ENCODE measurements around the gene WSB1.

WSB1 gene

DNA sequence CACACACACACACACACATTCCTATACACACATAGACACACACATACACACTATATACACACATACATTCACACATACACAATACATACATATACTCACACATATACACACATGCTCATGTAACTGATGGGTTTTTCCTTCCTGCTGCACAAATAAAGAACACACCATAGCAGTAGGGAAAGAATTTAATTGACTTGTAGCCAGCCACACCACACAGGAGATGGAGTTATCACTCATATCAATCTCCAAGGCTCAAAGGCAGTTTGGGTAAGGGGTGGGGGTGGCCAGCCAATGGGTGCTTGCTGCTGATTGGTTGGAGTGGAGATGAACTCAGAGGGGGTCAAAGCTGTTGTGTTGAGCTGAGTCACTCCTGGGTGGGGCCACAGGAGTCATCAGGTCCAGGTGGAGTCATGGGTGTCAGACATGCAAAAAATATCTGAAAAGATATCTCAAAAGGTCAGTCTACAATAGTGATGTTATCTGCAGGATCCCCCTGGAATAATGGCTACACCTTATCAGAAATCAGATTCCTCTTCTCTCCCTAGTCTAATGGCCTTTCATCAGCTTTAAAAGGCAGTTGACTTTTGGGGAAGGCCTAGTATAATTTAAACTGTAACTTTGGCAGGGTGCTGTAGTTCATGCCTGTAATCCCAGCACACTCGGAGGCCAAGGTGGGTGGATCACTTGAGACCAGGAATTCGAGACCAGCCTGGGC, 46.1 kb downstream of the WSB1 start:
- DNase-seq, result no peak

DNA sequence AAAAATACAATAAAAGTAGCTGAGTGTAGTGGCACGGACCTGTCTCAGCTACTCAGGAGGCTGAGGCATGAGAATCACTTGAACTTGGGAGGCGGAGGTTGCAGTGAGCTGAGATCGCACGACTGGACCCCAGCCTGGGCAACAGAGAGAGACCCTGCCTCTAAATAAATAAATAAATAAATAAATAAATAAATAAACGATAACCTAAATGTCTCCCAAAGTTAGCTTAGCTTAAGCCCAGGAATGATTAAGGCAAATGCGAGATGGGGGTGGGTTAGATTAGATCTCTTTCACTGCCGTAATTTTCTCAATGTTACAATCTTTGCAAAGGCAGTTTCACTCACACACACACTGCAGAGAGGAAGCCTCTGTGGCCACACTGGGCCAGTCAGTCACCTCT, 46.7 kb downstream of the WSB1 start:
- no peak for DNase-seq

DNA sequence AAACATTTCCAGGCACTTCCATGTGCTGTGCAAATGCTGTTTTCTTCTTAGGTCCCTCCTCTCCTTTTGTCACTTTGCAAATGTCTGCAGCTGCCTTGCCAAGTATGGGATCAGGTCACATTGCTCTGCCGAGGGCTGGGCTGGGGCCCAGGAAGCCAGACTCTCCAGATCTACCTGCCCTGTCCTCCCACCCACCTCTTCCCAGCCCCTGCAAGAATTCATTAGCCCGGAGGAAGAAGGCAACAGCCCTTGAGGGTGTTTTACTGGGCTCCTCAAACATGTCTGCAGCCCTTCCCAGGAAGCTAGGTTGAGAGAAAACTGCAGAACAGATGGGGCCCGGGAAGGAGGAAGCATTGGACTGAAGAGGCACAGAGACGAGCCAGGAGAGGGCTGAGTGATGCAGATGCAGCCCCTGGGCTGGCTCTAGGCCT, 47.1 kb downstream of the WSB1 start:
- no peak for DNase-seq

DNA sequence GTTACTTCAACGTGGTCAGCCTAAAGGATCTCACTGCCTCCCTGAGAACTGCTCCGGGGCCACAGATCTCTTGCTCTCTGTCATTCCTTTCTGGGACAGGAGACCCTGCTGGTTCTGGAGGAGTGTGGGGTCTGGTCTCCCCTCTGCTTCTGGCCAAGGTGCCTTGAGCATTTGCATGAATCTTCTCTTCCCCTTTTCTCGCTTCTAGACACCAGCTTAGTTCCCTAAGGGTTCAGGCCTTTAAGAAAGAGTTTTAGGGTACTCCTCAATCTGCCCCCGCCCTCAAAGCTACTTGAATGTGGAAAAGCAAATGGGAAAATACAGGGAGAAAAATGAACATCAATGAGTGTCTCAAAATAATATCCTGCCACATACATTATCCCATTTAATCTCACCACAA, 48.1 kb downstream of the WSB1 start:
- DNase-seq, result no peak

DNA sequence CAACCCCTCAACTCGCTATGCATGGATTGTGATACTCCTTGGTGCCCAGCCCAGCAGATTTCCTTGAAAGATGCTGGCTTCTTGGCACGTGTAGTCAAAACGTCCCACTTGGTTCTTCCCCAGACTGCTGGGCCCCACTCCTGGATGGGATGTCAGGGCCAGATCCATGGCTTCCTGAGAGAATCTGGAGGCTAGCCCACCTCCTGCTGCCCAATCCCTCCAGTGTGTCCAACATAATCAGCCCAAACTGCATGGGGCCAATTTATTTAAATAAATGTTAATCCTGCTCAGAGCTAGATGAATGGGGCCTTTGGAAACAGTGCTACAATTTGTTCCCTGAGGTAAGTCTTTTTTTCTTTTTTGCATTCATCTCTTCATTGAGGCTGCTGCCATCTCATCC, 49.4 kb downstream of the WSB1 start:
- DNase-seq, result no peak

DNA sequence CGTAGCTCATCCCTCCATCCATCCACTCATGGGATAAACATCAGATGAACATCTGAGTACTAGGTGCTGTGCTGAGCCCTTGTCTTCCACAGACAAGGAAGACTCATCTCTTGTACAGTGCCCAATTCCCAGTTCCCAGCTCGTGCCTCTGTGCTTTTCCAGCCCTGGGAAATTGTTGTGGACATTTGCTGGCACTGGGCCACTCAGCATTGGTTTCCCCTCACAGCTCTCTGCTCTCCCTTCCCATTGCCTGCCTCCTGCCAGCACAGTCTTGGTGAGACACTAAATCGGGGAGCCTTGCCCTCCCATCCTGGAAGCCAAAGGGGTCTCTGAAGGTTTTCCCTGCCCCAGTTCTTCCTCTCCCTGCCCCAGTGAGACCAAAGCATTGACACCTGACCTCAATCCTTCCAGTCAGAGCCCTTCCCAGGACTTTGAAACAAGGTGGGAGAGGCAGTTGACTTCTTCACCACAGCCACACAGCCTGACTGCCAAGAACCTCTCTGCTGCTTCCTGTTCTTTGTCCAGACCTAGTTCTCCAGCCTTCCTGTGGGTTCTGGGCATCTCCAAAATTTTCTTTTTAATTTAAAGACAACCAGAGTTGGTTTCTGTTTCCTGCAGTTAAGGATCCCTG, 50.2 kb downstream of the WSB1 start:
- no peak for DNase-seq

DNA sequence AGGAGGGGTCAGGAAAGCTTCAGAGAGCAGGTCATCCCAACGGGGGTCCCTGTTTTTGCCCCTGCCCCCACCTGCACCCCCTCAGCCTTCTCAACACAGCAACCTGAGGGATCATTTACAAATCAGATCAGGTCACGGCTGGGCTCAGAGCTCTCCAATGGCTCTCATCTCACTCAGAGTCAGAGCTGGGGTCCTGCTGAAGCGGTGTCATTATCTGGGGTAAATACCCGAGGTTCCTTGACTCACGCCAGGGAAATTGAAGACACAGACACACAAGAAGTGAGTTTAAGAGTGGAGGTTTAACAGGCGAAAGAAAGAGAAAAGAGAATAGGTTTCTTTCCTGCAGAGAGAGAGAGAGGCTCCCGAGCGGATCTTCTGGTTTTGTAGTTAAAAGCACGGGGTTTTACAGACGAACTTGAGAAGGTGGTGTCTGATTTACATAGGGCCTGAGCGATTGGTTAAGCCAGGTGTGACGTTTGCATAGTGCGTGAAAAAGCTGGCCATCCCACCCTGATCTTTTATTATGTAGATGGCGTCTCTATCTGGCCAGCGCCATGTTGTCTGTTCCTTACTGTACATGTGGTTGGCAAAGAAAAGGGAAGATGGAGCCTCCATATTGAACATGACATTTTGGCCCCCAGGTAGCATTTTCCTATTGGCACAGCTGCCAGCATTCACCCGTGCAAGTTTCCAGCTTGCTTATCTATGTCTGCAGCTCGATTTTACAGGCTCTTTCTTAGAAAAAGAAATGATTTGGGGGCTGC, 51.4 kb downstream of the WSB1 start:
- no peak for DNase-seq

DNA sequence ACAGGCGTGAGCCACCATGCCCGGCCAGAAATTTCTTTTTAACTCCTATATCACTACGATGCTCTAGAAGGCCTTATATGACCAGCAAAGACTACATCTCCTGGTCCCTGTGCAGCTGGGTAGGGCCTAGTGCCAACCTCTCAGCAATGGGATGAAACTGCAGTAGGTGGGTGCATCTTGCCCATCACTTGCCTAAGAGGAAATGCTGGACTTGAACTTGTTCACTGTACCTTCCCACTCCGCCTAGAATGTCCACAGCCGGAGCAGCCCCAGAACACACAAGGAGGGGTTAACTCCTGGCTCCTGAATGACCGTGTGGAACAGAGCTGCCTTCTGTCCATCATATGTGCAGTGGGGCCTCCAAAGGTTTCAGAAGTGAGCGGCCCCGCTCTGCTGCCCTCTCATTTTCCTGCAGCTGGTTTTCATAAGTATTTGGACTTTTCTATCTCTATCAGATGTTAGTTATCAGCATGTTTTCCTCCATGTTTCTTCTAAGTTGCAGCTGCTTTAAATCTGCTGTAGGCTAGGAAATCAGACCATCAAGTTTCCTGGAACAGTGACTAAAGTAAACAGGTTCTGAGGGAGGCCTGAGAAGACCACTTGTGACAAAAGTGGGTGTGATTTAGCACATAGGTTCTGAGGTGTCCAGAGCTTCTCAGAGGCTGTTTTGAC, 52.5 kb downstream of the WSB1 start:
- DNase-seq, result no peak

DNA sequence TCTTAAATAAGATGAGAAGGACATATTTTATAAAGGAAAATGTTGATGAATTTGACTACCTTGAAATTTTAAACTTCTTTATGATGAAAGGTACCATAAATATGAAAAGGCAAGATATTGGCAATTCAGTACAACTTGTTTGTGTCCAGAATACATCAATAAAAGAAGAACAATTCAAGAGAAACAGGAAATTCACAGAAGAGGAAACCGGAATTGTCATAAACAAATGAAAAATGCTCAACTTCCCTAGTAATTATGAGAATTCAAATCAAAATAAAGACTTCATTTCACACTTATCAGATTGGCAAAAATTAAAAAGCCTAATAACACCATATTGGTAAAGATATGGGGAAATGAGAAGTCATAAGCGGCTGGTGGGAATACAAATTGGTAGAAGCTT, 54.3 kb downstream of the WSB1 start:
- DNase-seq, result no peak

DNA sequence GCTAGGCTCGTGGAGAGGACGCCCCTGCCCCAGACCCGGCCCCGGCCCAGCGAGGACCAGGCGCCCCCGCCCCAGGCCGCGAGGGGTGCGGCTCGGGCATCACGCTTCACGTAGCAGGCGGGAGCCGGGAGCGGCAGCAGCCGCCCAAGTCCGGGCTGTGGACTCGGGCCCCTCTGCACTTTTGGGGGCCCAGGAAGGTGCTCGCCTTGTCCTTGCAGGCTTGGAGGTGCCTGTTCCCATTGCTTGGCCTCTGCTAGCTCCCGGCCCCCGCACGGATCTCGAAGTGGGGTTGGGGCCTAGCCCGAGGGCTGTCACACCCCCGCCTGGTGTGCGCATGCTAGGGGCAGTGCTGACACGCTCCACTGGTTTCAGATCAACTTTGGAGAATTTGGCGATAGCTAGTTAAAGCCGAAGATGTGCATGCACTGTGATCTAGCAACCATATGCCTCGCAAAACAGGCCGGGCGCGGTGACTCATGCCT, 55.7 kb downstream of the WSB1 start:
- no peak for DNase-seq

DNA sequence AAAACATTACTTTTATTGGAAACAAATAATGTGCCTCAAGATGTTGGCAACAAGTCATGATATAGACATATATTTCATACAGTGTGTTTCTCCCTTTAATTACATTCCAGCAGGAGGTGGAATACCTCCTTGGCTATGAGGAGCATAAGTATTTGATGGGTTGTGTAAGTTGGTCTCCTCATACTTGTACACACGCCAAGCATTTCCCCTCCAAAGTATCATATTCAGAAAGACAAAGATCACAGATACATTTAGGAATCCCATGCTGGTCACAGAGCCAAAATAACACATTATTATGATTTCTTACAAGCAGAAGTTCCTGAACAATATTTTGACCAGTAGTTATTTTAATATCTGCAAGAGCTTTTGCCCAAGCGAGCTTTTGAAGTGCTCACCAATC, 57.8 kb downstream of the WSB1 start:
- DNase-seq, result no peak

DNA sequence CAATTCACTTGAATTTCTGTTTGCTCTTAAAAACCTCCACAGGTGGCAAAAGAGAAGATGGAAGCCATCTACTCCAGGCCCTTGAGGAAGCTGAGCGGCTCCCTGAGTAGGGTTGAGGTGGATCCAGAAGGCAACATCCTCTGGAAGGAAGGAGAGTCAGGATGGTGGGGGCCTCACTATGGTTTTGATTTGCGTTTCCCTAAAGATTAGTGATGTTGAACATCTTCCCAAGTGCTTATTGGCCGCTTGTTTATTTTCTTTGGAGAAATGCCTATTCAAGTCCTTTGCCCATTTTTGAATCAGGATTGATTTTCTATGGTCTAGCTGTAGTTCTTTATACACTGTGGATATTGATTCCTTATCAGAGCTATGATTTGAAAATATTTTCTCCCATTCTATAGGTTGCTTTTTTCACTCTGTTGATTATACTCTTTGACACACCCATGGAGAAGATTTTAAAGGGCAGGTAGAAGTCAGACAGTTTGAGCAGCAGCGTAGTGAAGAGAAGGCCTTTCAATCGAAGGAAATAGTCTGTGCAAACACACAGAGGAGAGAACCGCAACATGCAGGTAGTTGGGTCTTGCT, 58.6 kb downstream of the WSB1 start:
- no peak for DNase-seq

DNA sequence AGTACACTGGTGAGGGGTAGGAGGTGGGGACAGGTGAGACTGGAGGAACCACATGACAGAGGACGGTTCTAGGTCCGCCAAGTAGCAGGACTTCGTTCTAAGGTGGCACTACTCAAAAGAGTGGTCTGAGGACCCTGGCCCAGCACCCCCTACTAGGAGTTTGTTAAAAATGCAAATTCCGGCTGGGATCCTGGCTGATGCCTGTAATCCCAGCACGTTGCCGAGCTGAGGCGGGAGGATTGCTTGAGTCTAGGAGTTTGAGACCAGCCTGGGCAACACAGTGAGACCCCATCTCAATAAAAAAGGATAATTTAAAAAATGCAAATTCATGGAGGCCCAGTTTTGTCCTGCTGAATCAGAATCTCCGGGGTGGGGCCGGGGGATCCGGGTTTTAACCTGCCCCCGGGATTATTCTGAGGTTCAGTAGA, 59.1 kb downstream of the WSB1 start:
- no peak for DNase-seq

DNA sequence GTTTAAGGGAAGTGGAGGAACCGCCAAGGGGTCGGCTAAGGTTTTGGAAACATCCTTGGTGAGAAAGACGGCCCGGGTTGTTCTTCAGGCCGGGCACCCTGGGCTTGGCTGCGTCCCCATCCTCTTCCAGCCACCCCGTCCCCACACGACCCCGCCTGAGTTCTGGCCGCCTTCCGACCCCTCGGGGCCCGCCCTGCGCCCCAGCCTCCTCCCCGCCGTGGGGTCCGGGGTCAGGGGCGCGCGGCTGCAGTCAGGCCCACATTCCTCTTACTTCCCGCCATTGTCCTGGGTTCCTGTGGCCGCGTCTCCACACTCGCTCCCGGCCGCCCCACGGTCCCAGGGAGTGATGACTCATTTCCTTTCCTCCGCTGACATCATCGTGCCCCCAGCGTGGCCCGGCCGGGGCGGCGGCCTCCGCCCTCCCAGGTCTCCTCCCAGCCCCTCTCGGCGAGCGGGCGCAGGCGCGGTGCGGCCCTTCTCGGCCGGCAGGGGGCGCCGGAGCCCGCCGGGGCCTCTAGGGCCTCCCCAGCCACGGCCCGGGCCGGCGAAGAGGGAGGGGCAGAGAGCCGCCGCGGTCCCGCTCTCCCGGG, 59.6 kb downstream of the WSB1 start:
- DNase-seq, result peak; percentile 72

DNA sequence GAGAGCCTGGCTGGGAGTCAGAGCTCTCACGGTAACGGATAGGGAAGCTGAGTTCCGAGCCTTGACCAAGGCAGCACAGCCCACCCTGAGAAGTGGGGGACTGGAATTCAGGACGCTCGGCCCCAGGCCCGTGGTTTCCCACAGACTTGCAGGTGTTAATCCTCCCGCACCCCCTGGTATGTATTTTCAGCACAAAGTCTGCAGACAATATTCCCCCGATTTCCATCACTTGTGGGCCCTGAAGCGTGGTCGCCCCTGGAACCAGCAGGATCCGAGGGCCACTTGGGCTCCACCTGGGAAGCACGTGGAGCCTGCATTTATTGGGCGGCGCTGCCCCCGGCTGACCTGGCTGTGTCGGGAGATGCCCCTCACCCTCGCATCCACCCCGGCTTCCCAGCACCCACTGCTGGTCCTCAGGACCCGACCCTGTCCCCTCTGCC, 60.2 kb downstream of the WSB1 start:
- no peak for DNase-seq

DNA sequence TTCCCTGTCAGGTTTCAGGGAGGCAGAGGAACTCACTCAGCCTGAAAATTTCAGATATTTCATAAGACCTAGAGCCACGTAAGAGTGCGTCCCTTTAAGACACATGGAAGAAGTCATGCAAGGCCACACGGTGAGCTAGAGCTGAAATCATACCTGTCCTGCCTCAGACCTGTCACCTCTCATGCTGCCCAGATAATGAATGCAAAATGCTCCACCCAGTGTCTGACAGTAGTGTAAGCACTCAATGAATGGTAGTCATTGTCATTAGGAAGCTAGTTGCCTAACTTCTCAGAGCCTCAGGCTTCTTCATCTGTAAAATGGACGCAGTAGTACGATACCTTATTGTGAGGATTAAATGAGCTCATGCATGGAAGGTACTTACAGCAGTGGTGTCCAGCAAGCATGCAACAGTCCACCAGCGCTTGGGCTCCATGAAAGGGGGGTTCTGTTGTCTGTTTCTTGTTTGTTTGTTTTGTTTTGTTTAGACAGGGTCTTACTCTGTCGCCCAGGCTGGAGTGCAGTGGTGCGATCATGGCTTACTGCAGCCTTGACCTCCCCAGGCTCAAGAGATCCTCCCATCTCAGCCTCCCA, 60.7 kb downstream of the WSB1 start:
- DNase-seq, result no peak

DNA sequence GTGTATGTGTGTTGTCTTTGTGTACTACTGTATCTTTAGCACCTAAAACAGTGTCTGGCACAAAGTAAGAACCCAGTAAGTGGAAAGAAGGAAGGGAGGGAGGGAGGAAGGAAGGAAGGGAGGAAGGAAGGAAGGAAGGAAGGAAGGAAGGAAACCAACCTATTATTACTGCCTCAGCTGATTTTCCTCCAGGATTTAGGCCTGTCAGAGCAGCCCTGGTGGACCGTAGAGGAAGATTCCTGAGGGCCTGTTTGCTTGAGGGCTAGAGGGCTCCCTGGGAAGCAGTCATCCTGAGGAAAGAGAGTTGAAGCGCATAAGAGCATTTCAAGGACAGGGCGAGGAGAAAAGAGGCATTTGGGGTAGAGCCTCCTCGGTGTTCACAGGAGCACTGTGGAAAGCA, 61.5 kb downstream of the WSB1 start:
- no peak for DNase-seq

DNA sequence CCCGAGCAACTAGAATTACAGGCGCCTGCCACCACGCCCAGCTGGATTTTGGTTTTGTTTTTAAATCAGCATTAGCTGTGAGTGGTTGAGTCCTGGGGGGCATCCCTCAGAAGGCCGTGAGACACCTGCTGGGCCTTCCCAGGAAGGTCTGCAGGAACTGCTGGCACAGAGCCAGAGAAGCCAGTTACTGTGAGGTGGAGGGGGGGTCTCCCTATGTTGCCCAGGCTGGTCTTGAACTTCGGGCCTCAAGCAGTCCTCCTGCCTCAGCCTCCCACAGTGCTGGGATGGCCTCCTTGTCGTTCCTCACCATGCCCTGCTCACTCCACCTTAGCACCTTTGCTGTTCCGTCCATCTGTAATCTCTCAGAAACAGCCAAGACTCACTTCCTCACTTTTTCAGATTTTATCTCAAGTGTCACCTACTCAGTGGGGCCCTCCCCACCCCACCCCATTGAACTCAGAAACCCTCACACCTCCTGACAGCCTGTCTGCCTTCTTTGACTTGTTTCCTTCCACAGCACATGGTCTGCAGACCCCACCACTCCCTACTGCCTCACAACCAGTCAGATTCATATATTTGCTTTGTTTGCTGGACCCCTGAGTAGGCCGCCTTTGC, 62.3 kb downstream of the WSB1 start:
- DNase-seq, result no peak

DNA sequence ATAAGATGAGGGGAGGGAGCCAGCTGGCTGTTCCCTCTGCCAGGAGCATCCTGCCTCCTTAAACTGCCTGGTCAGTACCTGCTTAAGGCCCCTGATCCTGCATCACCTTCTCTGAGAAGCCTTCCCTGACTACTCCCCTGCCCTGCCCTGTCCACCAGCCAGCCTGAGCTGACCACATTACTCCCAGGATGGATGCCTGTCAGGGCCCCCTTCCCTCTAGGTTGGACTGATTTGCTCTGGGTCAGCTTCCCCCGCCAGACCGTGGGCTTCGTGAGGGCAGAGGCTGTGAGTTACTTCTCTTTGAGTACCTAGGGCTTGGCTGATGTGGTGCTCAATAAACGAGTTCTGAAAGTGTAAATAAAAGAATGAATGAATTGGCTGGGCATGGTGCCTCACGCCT, 63.3 kb downstream of the WSB1 start:
- DNase-seq, result no peak

DNA sequence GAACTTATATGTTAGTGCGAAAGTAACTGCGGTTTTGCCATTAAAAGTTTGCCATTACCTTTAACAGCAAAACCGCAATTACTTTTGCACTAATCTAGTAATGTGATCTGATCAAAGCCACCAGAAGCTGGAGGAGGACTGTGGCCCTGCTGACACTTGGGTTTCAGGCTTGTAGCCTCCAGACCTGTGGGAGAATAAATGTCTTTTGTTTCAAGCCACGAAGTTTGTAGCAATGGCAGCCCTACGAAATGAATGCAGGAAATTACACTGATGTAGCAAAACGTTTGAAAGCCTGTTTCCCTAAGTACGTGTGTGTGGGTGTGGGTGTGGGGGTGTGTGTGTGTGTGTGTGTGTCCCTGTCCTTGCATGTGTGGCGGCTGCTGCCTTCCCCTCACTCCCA, 66.6 kb downstream of the WSB1 start:
- DNase-seq, result no peak

DNA sequence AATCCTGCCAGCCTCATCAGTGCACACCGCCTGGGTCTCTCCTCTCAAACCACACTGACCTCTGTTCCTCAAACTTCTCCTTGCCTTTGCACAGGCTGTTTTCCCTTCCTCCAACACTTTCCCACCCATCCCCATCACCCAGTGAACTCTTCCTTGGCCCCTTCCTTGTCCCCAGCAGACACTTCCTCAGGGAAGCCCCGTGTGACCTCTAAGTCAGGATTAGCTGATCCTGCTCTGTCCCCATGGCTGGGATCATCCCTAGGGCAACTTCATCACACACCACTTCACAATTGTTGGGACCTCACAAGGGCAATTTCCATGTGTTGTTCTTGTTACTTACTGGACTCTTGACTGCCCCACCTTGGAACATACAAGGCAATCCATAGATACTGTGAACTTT, 67.8 kb downstream of the WSB1 start:
- no peak for DNase-seq

DNA sequence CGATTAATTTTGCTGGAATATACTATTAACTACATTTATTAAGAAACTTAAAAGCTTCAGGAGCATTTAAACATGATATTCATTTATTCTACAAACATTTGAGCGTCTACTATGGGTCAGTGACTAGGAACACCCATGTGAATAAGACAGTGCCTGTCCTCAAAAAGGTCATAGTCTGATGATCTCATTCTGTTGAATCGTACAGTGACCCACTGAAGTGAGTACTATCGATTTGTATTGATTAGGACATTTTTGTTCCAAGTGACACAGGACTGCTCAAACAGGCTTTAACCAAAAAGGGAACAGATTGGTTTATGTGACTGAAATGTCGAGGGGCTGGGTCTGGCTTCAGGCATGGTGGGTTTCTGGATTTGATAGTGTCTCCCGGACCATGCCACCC, 68.6 kb downstream of the WSB1 start:
- no peak for DNase-seq

Measured in NCI-H1048 (cell line).